Mucosa of descending colon (tissue), 3 donors: ENCODE measurements around the gene SLC4A7. TPM values are rescaled to one million over a fixed set of nuclear protein-coding genes. Genes with fewer than 3 reads are reported as not detected.
A peak's percentile ranks its signal among the peaks of the same experiment; 100 is the strongest.

Source experiments
- ATAC-seq: fragments of 200-7000 bp; cut with Tn5 transposase; one replicate; pipeline ENCODE4 v1.9.1; 2020; ENCODE audit warnings: mild to moderate bottlenecking, moderate library complexity
- DNase-seq, 3 donors: peaks; one replicate each; pipeline ENCODE4 v3.0.0-alpha.2; 2020
- H3K36me3 ChIP-seq: fragments of 200-600 bp; one replicate; pipeline ENCODE4 v1.8.0; 2021; ENCODE audit warnings: low read depth, mild to moderate bottlenecking
- H3K4me1 ChIP-seq: fragments of 200-600 bp; one replicate; pipeline ENCODE4 v1.8.0; 2021; ENCODE audit warnings: low read depth, mild to moderate bottlenecking
- H3K4me3 ChIP-seq: fragments of 200-600 bp; one replicate; pipeline ENCODE4 v1.8.0; 2021; ENCODE audit warnings: mild to moderate bottlenecking
- H3K9me3 ChIP-seq: fragments of 200-600 bp; one replicate; pipeline ENCODE4 v1.8.0; 2021; ENCODE audit warnings: mild to moderate bottlenecking
- intact Hi-C, 2 donors: fragments of 100-400 bp; cut with DNase I in 1 of 2; cut with micrococcal nuclease in 1 of 2; formaldehyde crosslinking; loops; one replicate each; pipeline versions ENCODE4 v1.11.0 to v1.11.1; 2022; cut with DNase I, micrococcal nuclease
- total RNA-seq, 3 donors: library from RNA; stranded (reverse); fragmentation: NEBNext Ultra II Directional in 2 of 3; extraction: Animal tissue kit (Norgen Biotek cat#: 25700) in 2 of 3; gene quantifications; one replicate each; pipeline versions ENCODE4 v1.2.1 to v1.2.4, GENCODE V29; 2021 to 2023
- TF ChIP-seq, protein P1 (sequence below): fragments of 200-600 bp; IDR thresholded peaks from one replicate; pipeline ENCODE4 v1.8.0; 2022; ENCODE audit warnings: antibody characterized with exemption, mild to moderate bottlenecking
- donor health status: DM: no; HTN: no; CAD: no; lungs with moderate emphysema.
- donor health status: DM: no; HTN: no; CAD: no.
- donor health status: DM: no; HTN: yes; CAD: no.

Gene SLC4A7
- total RNA-seq, 3 donors from 2014 or later: 21.2 to 43.3 (median 22.7) TPM

DNA sequence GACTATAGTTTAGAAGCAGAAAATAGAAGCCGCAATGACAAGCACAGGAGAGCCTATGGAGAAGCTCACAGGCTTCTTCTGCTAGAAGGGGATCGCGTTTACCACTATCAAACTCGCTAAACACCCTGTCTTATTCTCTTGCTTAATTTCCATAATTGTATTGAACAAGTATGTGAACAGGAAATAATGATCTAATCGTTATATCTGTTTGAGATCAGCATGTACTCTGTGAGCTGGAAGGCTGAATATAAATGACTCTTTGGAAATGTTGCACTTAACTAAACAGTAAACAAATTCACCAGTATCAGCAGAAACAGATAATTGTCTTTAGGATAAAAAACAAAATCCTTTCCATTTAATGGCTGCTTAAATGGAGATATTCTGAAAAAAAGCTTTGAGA, 130.0 kb downstream of the SLC4A7 start:
- ATAC-seq (no peak), DNase-seq (no peak)
- Histone ChIP-seq H3K4me3 (no peak overlapping the region), H3K36me3 (no peaks in the 10 kb centered on the region), H3K4me1 (peaks cover 3% of the 10 kb centered on the region), H3K9me3 (no peaks in the 10 kb centered on the region)
- intact Hi-C loops: no loop called here
- TF ChIP-seq, protein P1, sequence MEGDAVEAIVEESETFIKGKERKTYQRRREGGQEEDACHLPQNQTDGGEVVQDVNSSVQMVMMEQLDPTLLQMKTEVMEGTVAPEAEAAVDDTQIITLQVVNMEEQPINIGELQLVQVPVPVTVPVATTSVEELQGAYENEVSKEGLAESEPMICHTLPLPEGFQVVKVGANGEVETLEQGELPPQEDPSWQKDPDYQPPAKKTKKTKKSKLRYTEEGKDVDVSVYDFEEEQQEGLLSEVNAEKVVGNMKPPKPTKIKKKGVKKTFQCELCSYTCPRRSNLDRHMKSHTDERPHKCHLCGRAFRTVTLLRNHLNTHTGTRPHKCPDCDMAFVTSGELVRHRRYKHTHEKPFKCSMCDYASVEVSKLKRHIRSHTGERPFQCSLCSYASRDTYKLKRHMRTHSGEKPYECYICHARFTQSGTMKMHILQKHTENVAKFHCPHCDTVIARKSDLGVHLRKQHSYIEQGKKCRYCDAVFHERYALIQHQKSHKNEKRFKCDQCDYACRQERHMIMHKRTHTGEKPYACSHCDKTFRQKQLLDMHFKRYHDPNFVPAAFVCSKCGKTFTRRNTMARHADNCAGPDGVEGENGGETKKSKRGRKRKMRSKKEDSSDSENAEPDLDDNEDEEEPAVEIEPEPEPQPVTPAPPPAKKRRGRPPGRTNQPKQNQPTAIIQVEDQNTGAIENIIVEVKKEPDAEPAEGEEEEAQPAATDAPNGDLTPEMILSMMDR: no peak

DNA sequence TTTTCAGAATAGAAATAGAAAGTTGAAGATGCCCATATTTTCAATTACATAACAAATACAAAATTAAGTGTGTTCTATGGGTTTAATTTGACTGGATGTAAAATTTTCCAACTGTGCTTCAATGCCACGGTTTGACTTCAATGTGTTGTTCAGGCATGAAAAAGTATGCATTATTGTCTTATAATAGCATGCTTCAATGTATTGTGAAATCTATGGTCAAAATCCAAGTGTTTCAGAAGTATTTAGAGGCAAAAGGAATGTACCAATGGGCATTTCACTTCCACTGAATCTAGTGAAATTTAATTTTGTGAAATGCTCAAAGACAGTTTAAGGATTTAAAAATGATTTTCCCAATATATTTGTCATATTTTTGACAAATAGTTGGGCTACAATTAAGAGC, 131.0 kb downstream of the SLC4A7 start:
- intact Hi-C loops: no loop called here
- no peaks in the 10 kb centered on the region for H3K36me3 ChIP-seq
- no peaks in the 10 kb centered on the region for H3K9me3 ChIP-seq
- H3K4me1 ChIP-seq: no peaks in the 10 kb centered on the region
- DNase-seq (no peak), ATAC-seq (no peak)
- no peak overlapping the region for H3K4me3 ChIP-seq
- TF ChIP-seq, protein P1: no peak

- no peaks in the 10 kb centered on the region for H3K36me3 ChIP-seq
- no peaks in the 10 kb centered on the region for H3K9me3 ChIP-seq
- no peak overlapping the region for H3K4me3 ChIP-seq
- DNase-seq (no peak), ATAC-seq (no peak)
- no peaks in the 10 kb centered on the region for H3K4me1 ChIP-seq
- TF ChIP-seq, protein P1: no peak
- intact Hi-C loops: no loop called here
Observed at GRCh38 chr3:27352047-27352446, 132.1 kb downstream of the SLC4A7 start.

DNA sequence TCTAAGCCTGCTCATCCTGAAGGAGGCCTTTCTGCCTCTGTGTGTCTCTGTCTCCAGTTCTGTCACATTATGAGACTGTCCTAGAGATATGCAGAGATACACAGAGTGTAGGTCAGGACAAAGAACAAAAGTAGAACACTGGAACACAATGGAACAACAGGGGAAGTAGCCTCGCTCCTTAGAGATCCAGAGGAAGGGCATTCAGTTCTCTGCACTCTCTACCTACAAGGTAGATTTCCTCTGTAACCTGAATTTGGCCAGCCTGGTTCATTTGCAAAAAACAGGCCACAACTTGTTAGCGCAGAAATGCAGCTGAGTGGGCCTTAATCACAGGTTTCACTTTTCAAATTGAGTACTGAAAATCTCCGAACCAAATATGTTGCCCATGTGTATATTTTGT, 134.4 kb downstream of the SLC4A7 start:
- Histone ChIP-seq H3K4me1 (no peaks in the 10 kb centered on the region), H3K4me3 (no peak overlapping the region), H3K9me3 (no peaks in the 10 kb centered on the region), H3K36me3 (no peaks in the 10 kb centered on the region)
- DNase-seq: no peak
- TF ChIP-seq, protein P1: no peak
- intact Hi-C loops: no loop called here
- ATAC-seq: no peak

GRCh38 chr3:27345959-27346865, 138.0 kb downstream of the SLC4A7 start:
- TF ChIP-seq, protein P1: no peak

More at GRCh38 chr3:27345959-27346865, 138.0 kb downstream of the SLC4A7 start:
- no peaks in the 10 kb centered on the region for H3K36me3 ChIP-seq
- no peaks in the 10 kb centered on the region for H3K4me1 ChIP-seq
- no peaks in the 10 kb centered on the region for H3K9me3 ChIP-seq
- no peak overlapping the region for H3K4me3 ChIP-seq
- ATAC-seq: peak; percentile 65
- intact Hi-C loops: no loop called here
- no peak for DNase-seq
